Muscle layer of duodenum (tissue), 2 donors: Measurements from ENCODE around the gene GEMIN4.
"Not testable (repeated sequence)": the region's sequence is repeated elsewhere in the genome, so short reads cannot be mapped to it uniquely, and the experiment has no call there.

Experiments used
- H3K27ac ChIP-seq: one replicate; pipeline ENCODE4 v1.7.0; 2013; ENCODE audit warnings: mild to moderate bottlenecking, low read length
- H3K27me3 ChIP-seq: one replicate; pipeline ENCODE4 v1.7.0; 2013; ENCODE audit warnings: low read depth, mild to moderate bottlenecking, control low read depth, low read length
- H3K36me3 ChIP-seq, 2 donors: one replicate each; pipeline ENCODE4 v1.7.0; 2013; ENCODE audit warnings: low read length in 2 of 2, control low read depth in 1 of 2, mild to moderate bottlenecking in 1 of 2; ENCODE audit not compliant: insufficient read depth in 2 of 2, control insufficient read depth in 1 of 2
- H3K4me1 ChIP-seq, 2 donors: one replicate each; pipeline ENCODE4 v1.7.0; 2013; ENCODE audit warnings: low read length in 2 of 2, mild to moderate bottlenecking in 2 of 2, control low read depth in 1 of 2, moderate library complexity in 1 of 2; ENCODE audit not compliant: insufficient read depth in 2 of 2, control insufficient read depth in 1 of 2
- H3K4me3 ChIP-seq, 2 donors: one replicate each; pipeline ENCODE4 v1.7.0; 2013; ENCODE audit warnings: low read length in 2 of 2, low read depth in 1 of 2, mild to moderate bottlenecking in 1 of 2
- H3K9me3 ChIP-seq, 2 donors: one replicate each; pipeline ENCODE4 v1.7.0; 2013; ENCODE audit warnings: low read length in 2 of 2, control low read depth in 1 of 2, mild to moderate bottlenecking in 1 of 2; ENCODE audit not compliant: control insufficient read depth in 1 of 2
- donor health status: healthy.

The GEMIN4 gene

GRCh38 chr17:750431-751037 lies 1.5 kb downstream of the GEMIN4 start:
- Histone ChIP-seq H3K4me1 (peaks cover 0 to 11% of the 10 kb centered on the region in 2 donors), H3K36me3 (peaks cover 20 to 24% of the 10 kb centered on the region in 2 donors), H3K27me3 (no peaks in the 10 kb centered on the region), H3K27ac (no peak overlapping the region), H3K9me3 (no peaks in the 10 kb centered on the region), H3K4me3 (peak overlapping the region in 1 of 2 donors; percentile 87)

GRCh38 chr17:749359-749758 lies 2.7 kb downstream of the GEMIN4 start:
- Histone ChIP-seq H3K4me1 (peaks cover 0 to 11% of the 10 kb centered on the region in 2 donors), H3K36me3 (peaks cover 29 to 32% of the 10 kb centered on the region in 2 donors)
- not testable (repeated sequence) for H3K27me3 ChIP-seq, H3K4me3 ChIP-seq, H3K27ac ChIP-seq, H3K9me3 ChIP-seq

- peaks cover 31 to 37% of the 10 kb centered on the region in 2 donors for H3K36me3 ChIP-seq
- H3K4me3 ChIP-seq, H3K9me3 ChIP-seq, H3K27ac ChIP-seq, H3K27me3 ChIP-seq: not testable (repeated sequence)
- H3K4me1 ChIP-seq: peaks cover 0 to 11% of the 10 kb centered on the region in 2 donors
Measured at GRCh38 chr17:748604-749003, 3.5 kb downstream of the GEMIN4 start.

GRCh38 chr17:746783-747629 lies 5.1 kb downstream of the GEMIN4 start:
- Histone ChIP-seq H3K4me1 (peaks cover 0 to 11% of the 10 kb centered on the region in 2 donors), H3K27me3 (no peaks in the 10 kb centered on the region), H3K4me3 (no peak overlapping the region), H3K36me3 (peaks cover 36 to 46% of the 10 kb centered on the region in 2 donors), H3K9me3 (no peaks in the 10 kb centered on the region), H3K27ac (no peak overlapping the region)

- H3K4me1 ChIP-seq: peaks cover 0 to 7% of the 10 kb centered on the region in 2 donors
- no peak overlapping the region for H3K27ac ChIP-seq
- peaks cover 44 to 53% of the 10 kb centered on the region in 2 donors for H3K36me3 ChIP-seq
- H3K27me3 ChIP-seq: no peaks in the 10 kb centered on the region
- no peak overlapping the region for H3K4me3 ChIP-seq
- no peaks in the 10 kb centered on the region for H3K9me3 ChIP-seq
Measured at GRCh38 chr17:746181-746580, 5.9 kb downstream of the GEMIN4 start.

GRCh38 chr17:745406-745805 lies 6.7 kb downstream of the GEMIN4 start:
- Histone ChIP-seq H3K9me3 (no peaks in the 10 kb centered on the region), H3K4me1 (no peaks in the 10 kb centered on the region), H3K27me3 (no peaks in the 10 kb centered on the region), H3K36me3 (peaks cover 51 to 61% of the 10 kb centered on the region in 2 donors), H3K27ac (no peak overlapping the region), H3K4me3 (no peak overlapping the region)

GRCh38 chr17:744937-745336 lies 7.1 kb downstream of the GEMIN4 start:
- H3K27ac ChIP-seq: no peak overlapping the region
- H3K9me3 ChIP-seq: no peaks in the 10 kb centered on the region
- peaks cover 54 to 65% of the 10 kb centered on the region in 2 donors for H3K36me3 ChIP-seq
- no peaks in the 10 kb centered on the region for H3K27me3 ChIP-seq
- no peak overlapping the region for H3K4me3 ChIP-seq
- no peaks in the 10 kb centered on the region for H3K4me1 ChIP-seq

GRCh38 chr17:743139-743538 lies 8.9 kb downstream of the GEMIN4 start:
- Histone ChIP-seq H3K27ac (no peak overlapping the region), H3K4me3 (no peak overlapping the region), H3K27me3 (no peaks in the 10 kb centered on the region), H3K9me3 (no peaks in the 10 kb centered on the region), H3K36me3 (peaks cover 54 to 65% of the 10 kb centered on the region in 2 donors), H3K4me1 (no peaks in the 10 kb centered on the region)

GRCh38 chr17:742147-742793 lies 9.8 kb downstream of the GEMIN4 start:
- H3K27ac ChIP-seq: no peak overlapping the region
- no peaks in the 10 kb centered on the region for H3K27me3 ChIP-seq
- H3K4me3 ChIP-seq: no peak overlapping the region
- no peaks in the 10 kb centered on the region for H3K9me3 ChIP-seq
- H3K36me3 ChIP-seq: peaks cover 48 to 63% of the 10 kb centered on the region in 2 donors
- no peaks in the 10 kb centered on the region for H3K4me1 ChIP-seq

- H3K36me3 ChIP-seq: peaks cover 30 to 45% of the 10 kb centered on the region in 2 donors
- H3K27me3 ChIP-seq: no peaks in the 10 kb centered on the region
- H3K9me3 ChIP-seq: no peaks in the 10 kb centered on the region
- no peak overlapping the region for H3K4me3 ChIP-seq
- no peaks in the 10 kb centered on the region for H3K4me1 ChIP-seq
- H3K27ac ChIP-seq: no peak overlapping the region
Measured at GRCh38 chr17:740240-741017, 11.6 kb downstream of the GEMIN4 start.
